HCT116 (cell line): Measurements from ENCODE around the gene COL5A3. TPM values are rescaled to one million over a fixed set of nuclear protein-coding genes. Genes with fewer than 3 reads are reported as not detected.

Source experiments
- ATAC-seq: fragments of 200-7000 bp; cut with Tn5 transposase; 2 replicates; pipeline ENCODE4 v1.9.1; 2020; ENCODE audit warnings: mild to moderate bottlenecking, moderate library complexity
- BruUV-seq: library from RNA; stranded (reverse); fragments of 400-500 nt; replicated peaks from 2 replicates; lab custom pipeline; 2021; lab: Mats Ljungman, UMichigan
- CTCF ChIA-PET: fragments of 300-600 bp; sonication (Branson Sonifier 250); formaldehyde crosslinking; loops from one replicate; lab custom pipeline; 2021; ENCODE audit warnings: antibody characterized with exemption; lab: Charles Lee
- POLR2A ChIA-PET: fragments of 300-600, 350-600 bp; sonication (Branson Sonifier 250); formaldehyde crosslinking; loops from one replicate; lab custom pipeline; 2021; ENCODE audit warnings: antibody characterized with exemption; lab: Charles Lee
- RAD21 ChIA-PET, 2 experiments: fragments of 300-600 bp; sonication (Branson Sonifier 250); formaldehyde crosslinking; loops; one replicate each; lab custom pipeline; 2023; ENCODE audit warnings: low total read pairs in 2 of 2; ENCODE audit not compliant: uncharacterized antibody in 2 of 2, unreplicated experiment in 2 of 2, low non-redundant PET in 1 of 2; lab: Charles Lee
- DNase-seq: peaks from one replicate; pipeline ENCODE4 v3.0.0-alpha.2; 2010; ENCODE audit warnings: low read depth, low spot score
- H2AFZ ChIP-seq: fragments of 200-600 bp; shearing (Covaris generic), sonication (generic); 2 replicates; pipeline ENCODE4 v1.6.1; 2017; ENCODE audit warnings: low read depth, mixed run types, mixed read lengths, antibody characterized with exemption, low read length; ENCODE audit not compliant: poor library complexity, severe bottlenecking
- H3K27ac ChIP-seq: 2 replicates; pipeline ENCODE4 v1.5.1; 2012; ENCODE audit warnings: low read depth, low read length
- H3K27me3 ChIP-seq: fragments of 200-600 bp; sonication (generic); 2 replicates; pipeline ENCODE4 v1.6.1; 2016; ENCODE audit warnings: mixed run types, low read length, mixed read lengths; ENCODE audit not compliant: insufficient read depth
- H3K36me3 ChIP-seq, 2 experiments: fragments of 200-500 bp in 1 of 2; fragments of 200-600 bp in 1 of 2; sonication (Bioruptor generic) in 1 of 2; sonication (generic) in 1 of 2; 2 replicates each; pipeline versions ENCODE4 v1.5.1 to v1.6.1; 2014 to 2016; ENCODE audit warnings: low read length in 2 of 2, inconsistent platforms in 1 of 2, mixed read lengths in 1 of 2, mixed run types in 1 of 2; ENCODE audit not compliant: insufficient read depth in 2 of 2, control insufficient read depth in 1 of 2
- H3K4me1 ChIP-seq, 2 experiments: fragments of 200-600 bp in 1 of 2; sonication (generic) in 1 of 2; 2 replicates each; pipeline versions ENCODE4 v1.5.1 to v1.6.1; 2012 to 2017; ENCODE audit warnings: low read length in 2 of 2, inconsistent platforms in 1 of 2, mild to moderate bottlenecking in 1 of 2, mixed read lengths in 1 of 2, mixed run types in 1 of 2, moderate library complexity in 1 of 2; ENCODE audit not compliant: insufficient read depth in 2 of 2, control insufficient read depth in 1 of 2
- H3K4me2 ChIP-seq: fragments of 200-600 bp; sonication (generic); 2 replicates; pipeline ENCODE4 v1.6.1; 2017; ENCODE audit warnings: mixed run types, low read length, mixed read lengths
- H3K4me3 ChIP-seq, 2 experiments: fragments of 200-600 bp in 1 of 2; sonication (generic) in 1 of 2; replicated peaks in 1 of 2; 2 replicates each; pipeline ENCODE4 v1.5.1; 2011 to 2016; ENCODE audit warnings: low read length in 2 of 2, control low read depth in 1 of 2, low read depth in 1 of 2, mild to moderate bottlenecking in 1 of 2, mixed read lengths in 1 of 2, mixed run types in 1 of 2
- H3K79me2 ChIP-seq: fragments of 200-600 bp; sonication (generic); 2 replicates; pipeline ENCODE4 v1.6.1; 2017; ENCODE audit warnings: mild to moderate bottlenecking, mixed run types, low read length, moderate library complexity, mixed read lengths; ENCODE audit not compliant: insufficient read depth
- H3K9ac ChIP-seq: fragments of 200-600 bp; sonication (generic); 2 replicates; pipeline ENCODE4 v1.6.1; 2016; ENCODE audit warnings: low read length, mixed read lengths
- H3K9me2 ChIP-seq: fragments of 200-600 bp; sonication (generic), shearing (Covaris generic); 2 replicates; pipeline ENCODE4 v1.6.1; 2017; ENCODE audit warnings: mixed run types, mild to moderate bottlenecking, moderate library complexity; ENCODE audit not compliant: insufficient read depth
- H3K9me3 ChIP-seq, 2 experiments: fragments of 200-500 bp in 1 of 2; fragments of 200-600 bp in 1 of 2; sonication (Bioruptor generic) in 1 of 2; sonication (generic) in 1 of 2; 2 replicates each; pipeline ENCODE4 v1.6.1; 2014 to 2017; ENCODE audit warnings: low read length in 2 of 2, mixed read lengths in 2 of 2, inconsistent platforms in 1 of 2, low read depth in 1 of 2, mild to moderate bottlenecking in 1 of 2, mixed run types in 1 of 2, moderate library complexity in 1 of 2; ENCODE audit not compliant: control insufficient read depth in 1 of 2, insufficient read depth in 1 of 2
- H4K20me1 ChIP-seq: fragments of 200-600 bp; sonication (generic), shearing (Covaris generic); 2 replicates; pipeline ENCODE4 v1.6.1; 2017; ENCODE audit warnings: mixed run types, mild to moderate bottlenecking, moderate library complexity; ENCODE audit not compliant: insufficient read depth
- CTCF ChIP-seq, 3 experiments: fragments of 200-600 bp in 1 of 3; sonication (generic) in 1 of 3; IDR thresholded peaks in 2 of 3; conservative IDR thresholded peaks in 1 of 3; 2 replicates each; pipeline ENCODE4 v1.5.1; 2012 to 2017; ENCODE audit warnings: low read depth in 2 of 3, low read length in 2 of 3, antibody characterized with exemption in 1 of 3, borderline replicate concordance in 1 of 3, control low read depth in 1 of 3, mild to moderate bottlenecking in 1 of 3, mixed read lengths in 1 of 3, mixed run types in 1 of 3, moderate library complexity in 1 of 3; ENCODE audit not compliant: insufficient read depth in 1 of 3
- ELF1 ChIP-seq: IDR thresholded peaks from 2 replicates; pipeline ENCODE4 v1.6.1; 2012; ENCODE audit warnings: low read depth, borderline replicate concordance
- EZH2 ChIP-seq: fragments of 200-600 bp; sonication (generic); IDR thresholded peaks from 2 replicates; pipeline ENCODE4 v1.6.1; 2017; ENCODE audit warnings: antibody characterized with exemption, mixed run types
- EZH2phosphoT487 ChIP-seq: fragments of 200-600 bp; IDR thresholded peaks from 2 replicates; pipeline ENCODE4 v1.6.1; 2018; ENCODE audit warnings: antibody characterized with exemption, borderline replicate concordance
- FOSL1 ChIP-seq: IDR thresholded peaks from 2 replicates; pipeline ENCODE4 v1.6.1; 2012; ENCODE audit warnings: low read depth
- JUND ChIP-seq: IDR thresholded peaks from 2 replicates; pipeline ENCODE4 v1.6.1; 2012
- MAX ChIP-seq: IDR thresholded peaks from 2 replicates; pipeline ENCODE4 v1.6.1; 2012
- POLR2A ChIP-seq: IDR thresholded peaks from 2 replicates; pipeline ENCODE4 v1.7.0; 2011; ENCODE audit warnings: borderline replicate concordance; ENCODE audit not compliant: insufficient read depth, insufficient read length; ENCODE audit errors: extremely low read depth
- RAD21 ChIP-seq: IDR thresholded peaks from 2 replicates; pipeline ENCODE4 v1.6.1; 2012; ENCODE audit warnings: low read depth, mild to moderate bottlenecking
- ZBTB33 ChIP-seq: IDR thresholded peaks from 2 replicates; pipeline ENCODE4 v1.6.1; 2011; ENCODE audit warnings: mild to moderate bottlenecking, low read length, moderate library complexity; ENCODE audit not compliant: insufficient replicate concordance; ENCODE audit errors: extremely low read depth
- ZFX ChIP-seq: fragments of 450-650 bp; IDR thresholded peaks from 2 replicates; pipeline ENCODE4 v1.6.1; 2017
- ZNF274 ChIP-seq: fragments of 200-500 bp; sonication (Bioruptor generic); IDR thresholded peaks from 2 replicates; pipeline ENCODE4 v1.6.1; 2014; ENCODE audit warnings: mild to moderate bottlenecking, low read depth, low read length, inconsistent platforms
- intact Hi-C: fragments of 100-400 bp; cut with micrococcal nuclease; formaldehyde crosslinking; loops from 2 replicates; pipeline ENCODE4 v1.10.0; 2022
- total RNA-seq: library from RNA; stranded (reverse); gene quantifications from one replicate; pipeline ENCODE4 v1.2.1, GENCODE V29; 2021; ENCODE audit not compliant: unreplicated experiment

The COL5A3 gene
- total RNA-seq, 1 experiment from 2014 or later, result 0.15 TPM

GRCh38 chr19:9958379-9958821 is 51.9 kb downstream of the COL5A3 start:
- Histone ChIP-seq H3K4me1 (no peaks in the 10 kb centered on the region), H3K27ac (no peak overlapping the region), H3K9me3 (no peaks in the 10 kb centered on the region), H3K79me2 (no peaks in the 10 kb centered on the region), H3K27me3 (no peaks in the 10 kb centered on the region), H3K9me2 (no peaks in the 10 kb centered on the region), H3K4me2 (no peak overlapping the region), H2AFZ (no peak overlapping the region), H3K36me3 (no peaks in the 10 kb centered on the region), H3K4me3 (no peak overlapping the region), H4K20me1 (no peaks in the 10 kb centered on the region), H3K9ac (no peak overlapping the region)
- ChIA-PET CTCF (interaction anchor here (1.3 kb wide), 1 partner anchor 69 kb away, joined by 3 read pairs; no protein-coding TSS in a partner anchor), POLR2A (no interaction called here), RAD21 (no interaction called here)
- no peak for TF ChIP-seq CTCF (IDR thresholded peaks at IDR 0.05 in 2 of 3, conservative IDR thresholded peaks at IDR 0.05 in 1 of 3; ENCODE audit: borderline replicate concordance in 1 of 3, insufficient read depth in 1 of 3, low read depth in 2 of 3, low read length in 2 of 3)
- no peak for TF ChIP-seq FOSL1
- no peak for TF ChIP-seq RAD21
- no peak for TF ChIP-seq POLR2A
- TF ChIP-seq ZNF274, result no peak
- TF ChIP-seq ZFX, result no peak
- TF ChIP-seq ELF1, result no peak
- TF ChIP-seq EZH2, result no peak
- no peak for TF ChIP-seq MAX
- TF ChIP-seq JUND, result no peak
- TF ChIP-seq ZBTB33, result no peak
- no peak for TF ChIP-seq EZH2phosphoT487
- BruUV-seq, result no TSS peak
- intact Hi-C loops, result no loop called here
- DNase-seq, result no peak
- ATAC-seq, result no peak
